Neural cell (in vitro differentiated cells): ENCODE data around the gene GJA3. TPM values are rescaled to one million over a fixed set of nuclear protein-coding genes. Genes with fewer than 3 reads are reported as not detected.

ENCODE experiments used
- H2AFZ ChIP-seq: fragments of 200-600, 300-800 bp; sonication (generic), shearing (Covaris generic); 2 replicates; pipeline ENCODE4 v1.6.0; 2014; ENCODE audit warnings: low read depth, mild to moderate bottlenecking, antibody characterized with exemption, low read length, moderate library complexity
- H3F3A ChIP-seq: fragments of 200-600 bp; shearing (Covaris generic); 2 replicates; pipeline ENCODE4 v1.6.1; 2016; ENCODE audit warnings: mild to moderate bottlenecking, moderate library complexity, mixed read lengths, antibody characterized with exemption, low read length; ENCODE audit not compliant: insufficient read depth, poor library complexity, severe bottlenecking
- H3K27ac ChIP-seq: fragments of 200-600, 300-800 bp; sonication (generic), shearing (Covaris generic); 2 replicates; pipeline ENCODE4 v1.5.1; 2014; ENCODE audit warnings: mild to moderate bottlenecking, low read length, moderate library complexity
- H3K27me3 ChIP-seq: fragments of 300-800, 200-600 bp; sonication (generic), shearing (Covaris generic); 2 replicates; pipeline ENCODE4 v1.6.0; 2014; ENCODE audit warnings: mild to moderate bottlenecking, low read depth, low read length, moderate library complexity; ENCODE audit not compliant: insufficient read depth
- H3K36me3 ChIP-seq: fragments of 300-800, 200-600 bp; sonication (generic), shearing (Covaris generic); 2 replicates; pipeline ENCODE4 v1.5.1; 2014; ENCODE audit warnings: mild to moderate bottlenecking, antibody characterized with exemption, low read length, moderate library complexity; ENCODE audit not compliant: insufficient read depth
- H3K4me2 ChIP-seq: fragments of 300-800, 200-600 bp; sonication (generic), shearing (Covaris generic); 2 replicates; pipeline ENCODE4 v1.6.0; 2014; ENCODE audit warnings: mild to moderate bottlenecking, low read length
- H3K4me3 ChIP-seq: fragments of 300-800, 200-600 bp; sonication (generic), shearing (Covaris generic); 2 replicates; pipeline ENCODE4 v1.5.1; 2014; ENCODE audit warnings: mild to moderate bottlenecking, low read length, moderate library complexity
- H3K79me2 ChIP-seq: fragments of 200-600 bp; shearing (Covaris generic); replicated peaks from 2 replicates; pipeline ENCODE4 v1.6.0; 2014; ENCODE audit warnings: mild to moderate bottlenecking, low read length, moderate library complexity; ENCODE audit not compliant: insufficient read depth
- H3K9ac ChIP-seq: fragments of 300-800, 200-600 bp; sonication (generic), shearing (Covaris generic); 2 replicates; pipeline ENCODE4 v1.6.1; 2016; ENCODE audit warnings: mild to moderate bottlenecking, low read length, mixed read lengths
- H3K9me2 ChIP-seq: fragments of 200-600 bp; shearing (Covaris generic); 2 replicates; pipeline ENCODE4 v1.6.1; 2016; ENCODE audit warnings: mild to moderate bottlenecking, low read length, mixed read lengths; ENCODE audit not compliant: insufficient read depth
- H3K9me3 ChIP-seq: fragments of 200-600, 300-800 bp; sonication (generic), shearing (Covaris generic); 2 replicates; pipeline ENCODE4 v1.6.1; 2016; ENCODE audit warnings: mild to moderate bottlenecking, mixed run types, low read length, moderate library complexity, mixed read lengths
- H4K20me1 ChIP-seq: fragments of 200-600 bp; shearing (Covaris generic); 2 replicates; pipeline ENCODE4 v1.6.1; 2016; ENCODE audit warnings: mild to moderate bottlenecking, mixed run types; ENCODE audit not compliant: insufficient read depth
- CTCF ChIP-seq: fragments of 450-650 bp; IDR thresholded peaks from 2 replicates; pipeline ENCODE4 v1.5.1; 2014; ENCODE audit warnings: antibody characterized with exemption, mild to moderate bottlenecking, moderate library complexity; ENCODE audit not compliant: poor library complexity, severe bottlenecking
- EP300 ChIP-seq: fragments of 450-650 bp; conservative IDR thresholded peaks from 2 replicates; pipeline ENCODE4 v1.6.1; 2014; ENCODE audit warnings: antibody characterized with exemption, mild to moderate bottlenecking, moderate library complexity; ENCODE audit not compliant: poor library complexity, severe bottlenecking
- EZH2 ChIP-seq: fragments of 200-600, 300-800 bp; shearing (Covaris generic), sonication (generic); IDR thresholded peaks from 2 replicates; pipeline ENCODE4 v1.6.1; 2014; ENCODE audit warnings: antibody characterized with exemption, low read length, borderline replicate concordance, mild to moderate bottlenecking; ENCODE audit not compliant: insufficient read depth, poor library complexity, severe bottlenecking
- MXI1 ChIP-seq: fragments of 450-650 bp; conservative IDR thresholded peaks from 2 replicates; pipeline ENCODE4 v1.6.1; 2014; ENCODE audit warnings: antibody characterized with exemption, mild to moderate bottlenecking; ENCODE audit not compliant: poor library complexity, severe bottlenecking
- POLR2AphosphoS5 ChIP-seq: IDR thresholded peaks from 2 replicates; pipeline ENCODE4 v1.6.1; 2012
- RAD21 ChIP-seq: fragments of 450-650 bp; conservative IDR thresholded peaks from 2 replicates; pipeline ENCODE4 v1.6.1; 2014; ENCODE audit warnings: antibody characterized with exemption, mild to moderate bottlenecking, moderate library complexity
- REST ChIP-seq: IDR thresholded peaks from 2 replicates; pipeline ENCODE4 v1.6.1; 2012; ENCODE audit warnings: borderline replicate concordance
- SMC3 ChIP-seq: fragments of 450-650 bp; conservative IDR thresholded peaks from 2 replicates; pipeline ENCODE4 v1.6.1; 2014; ENCODE audit warnings: antibody characterized with exemption, mild to moderate bottlenecking, moderate library complexity; ENCODE audit not compliant: poor library complexity
- TAF1 ChIP-seq: IDR thresholded peaks from 2 replicates; pipeline ENCODE4 v1.6.1; 2012; ENCODE audit warnings: low read depth
- polyA plus RNA-seq: library from polyadenylated mRNA; depleted of rRNA; stranded (reverse); fragments of >200 nt; gene quantifications from 2 replicates; pipeline ENCODE4 v1.2.3, GENCODE V29; 2014

GJA3 gene
- polyA plus RNA-seq, 1 donor from 2014 or later: not detected

DNA sequence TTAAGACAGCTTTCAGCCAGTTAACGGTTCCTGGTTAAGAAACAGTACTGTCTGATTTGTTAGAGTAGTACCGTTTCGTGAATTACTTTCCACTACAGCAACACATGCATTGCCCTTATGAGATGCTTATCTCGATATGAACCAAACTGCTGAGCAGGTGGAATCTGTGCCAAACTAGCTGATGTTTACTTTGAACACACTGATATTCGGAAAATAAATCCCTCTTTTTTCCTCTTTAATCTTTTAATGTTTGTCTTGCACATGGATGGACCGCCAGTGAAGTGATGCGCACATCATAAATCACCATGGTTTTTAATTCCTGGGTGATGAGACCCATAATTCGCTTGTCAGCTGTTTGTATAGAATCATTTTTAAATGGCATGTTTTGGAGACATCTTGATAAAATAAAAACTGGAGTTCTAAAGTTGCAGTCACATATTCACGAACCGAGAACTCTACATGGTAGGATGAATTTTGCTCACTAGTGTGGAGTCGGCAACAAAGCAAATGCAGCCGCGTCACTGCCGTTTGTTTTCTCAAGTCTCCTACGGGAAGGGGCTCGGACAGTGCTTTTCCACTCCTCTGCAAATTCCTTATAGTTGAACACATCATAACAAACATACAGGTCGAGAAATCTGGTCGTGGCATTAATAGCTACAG lies 1.1 kb downstream of the GJA3 start:
- peak overlapping the region; percentile 65 for H3K4me3 ChIP-seq
- H3K9me2 ChIP-seq: no peaks in the 10 kb centered on the region

GRCh38 chr13:20157151-20157796 lies 3.6 kb downstream of the GJA3 start:
- H3K4me2 ChIP-seq: no peak overlapping the region
- no peak overlapping the region for H3K9ac ChIP-seq
- H3K27ac ChIP-seq: no peak overlapping the region
- no peaks in the 10 kb centered on the region for H3K9me3 ChIP-seq
- H3F3A ChIP-seq: no peaks in the 10 kb centered on the region
- no peaks in the 10 kb centered on the region for H3K79me2 ChIP-seq
- H4K20me1 ChIP-seq: no peaks in the 10 kb centered on the region
- no peaks in the 10 kb centered on the region for H3K9me2 ChIP-seq
- no peak overlapping the region for H2AFZ ChIP-seq
- H3K36me3 ChIP-seq: no peaks in the 10 kb centered on the region
- TF ChIP-seq TAF1 (no peak), RAD21 (no peak), EZH2 (no peak), SMC3 (no peak), REST (no peak), CTCF (no peak), EP300 (no peak), POLR2AphosphoS5 (no peak), MXI1 (no peak)
- H3K4me3 ChIP-seq: no peak overlapping the region
- H3K27me3 ChIP-seq: peaks cover 59% of the 10 kb centered on the region

More for the DNA sequence above, 1.1 kb downstream of the GJA3 start:
- no peak overlapping the region for H3K27ac ChIP-seq
- H3K79me2 ChIP-seq: no peaks in the 10 kb centered on the region
- TF ChIP-seq POLR2AphosphoS5: peak; percentile 40
- no peak for TF ChIP-seq MXI1
- no peaks in the 10 kb centered on the region for H3F3A ChIP-seq
- H2AFZ ChIP-seq: no peak overlapping the region
- no peaks in the 10 kb centered on the region for H3K36me3 ChIP-seq
- peaks cover 72% of the 10 kb centered on the region for H3K27me3 ChIP-seq
- no peak overlapping the region for H3K9ac ChIP-seq
- no peak overlapping the region for H3K4me2 ChIP-seq
- no peaks in the 10 kb centered on the region for H3K9me3 ChIP-seq
- no peaks in the 10 kb centered on the region for H4K20me1 ChIP-seq
